Measurements from ENCODE around the gene PPEF1.

- TF ChIP-seq CTCF (IDR thresholded peaks at IDR 0.05) (no peak), POLR2A (IDR thresholded peaks at IDR 0.05) (no peak)
Observed at GRCh38 chrX:18702362-18703195, 4.9 kb upstream of the PPEF1 start.
